Endothelial cell of umbilical vein (primary cell): ENCODE measurements around the gene TMEM205. TPM values are rescaled to one million over a fixed set of nuclear protein-coding genes. Genes with fewer than 3 reads are reported as not detected.

Experiments used
- BruUV-seq: library from RNA; stranded (reverse); fragments of 400-500 nt; replicated peaks from 2 replicates; lab custom pipeline; 2021; lab: Mats Ljungman, UMichigan
- CTCF ChIA-PET: fragments of 300-600, 350-600 bp; sonication (Branson Sonifier 250); formaldehyde crosslinking; loops from one replicate; lab custom pipeline; 2021; ENCODE audit warnings: antibody characterized with exemption, inconsistent platforms; lab: Charles Lee
- POLR2A ChIA-PET: fragments of 300-600, 350-600 bp; sonication (Branson Sonifier 250); formaldehyde crosslinking; loops from one replicate; lab custom pipeline; 2021; ENCODE audit warnings: antibody characterized with exemption, inconsistent platforms; lab: Charles Lee
- DNase-seq: peaks from one replicate; pipeline ENCODE4 v3.0.0-alpha.2; 2011; ENCODE audit warnings: low read depth, low spot score
- FAIRE-seq: peaks from 2 replicates; lab custom pipeline; 2011; peaks lifted over from hg19 to GRCh38; lab: Jason Lieb, UNC
- H2AFZ ChIP-seq: 2 replicates; pipeline ENCODE4 v1.6.0; 2012; ENCODE audit warnings: low read depth, low read length, control low read depth, inconsistent platforms
- H3K27ac ChIP-seq: 2 replicates; pipeline ENCODE4 v1.5.1; 2011; ENCODE audit warnings: low read depth, mild to moderate bottlenecking, control low read depth, low read length, moderate library complexity; ENCODE audit not compliant: insufficient read depth
- H3K27me3 ChIP-seq, 2 experiments: 2 replicates each; pipeline versions ENCODE4 v1.6.0 to v1.6.1; 2011; ENCODE audit warnings: low read length in 2 of 2, mixed read lengths in 1 of 2; ENCODE audit not compliant: control insufficient read depth in 2 of 2, insufficient read depth in 2 of 2
- H3K36me3 ChIP-seq, 2 experiments: 2 replicates in 1 of 2; 3 replicates in 1 of 2; pipeline ENCODE4 v1.5.1; 2011; ENCODE audit warnings: low read length in 2 of 2, mild to moderate bottlenecking in 1 of 2, moderate library complexity in 1 of 2; ENCODE audit not compliant: control insufficient read depth in 2 of 2, insufficient read depth in 2 of 2; ENCODE audit errors: extremely low read depth in 1 of 2
- H3K4me1 ChIP-seq: 3 replicates; pipeline ENCODE4 v1.5.1; 2011; ENCODE audit warnings: mild to moderate bottlenecking, low read length; ENCODE audit not compliant: control insufficient read depth, insufficient read depth; ENCODE audit errors: extremely low read depth
- H3K4me2 ChIP-seq: 2 replicates; pipeline ENCODE4 v1.6.1; 2011; ENCODE audit warnings: low read length, control low read depth, mixed read lengths; ENCODE audit not compliant: insufficient read depth
- H3K4me3 ChIP-seq, 3 experiments: fragments of 200-600 bp in 1 of 3; sonication (generic), shearing (Covaris generic) in 1 of 3; replicated peaks in 1 of 3; 2 replicates each; pipeline ENCODE4 v1.5.1; 2011 to 2016; ENCODE audit warnings: control low read depth in 3 of 3, low read length in 3 of 3, mild to moderate bottlenecking in 2 of 3, inconsistent platforms in 1 of 3, low read depth in 1 of 3, moderate library complexity in 1 of 3; ENCODE audit not compliant: insufficient read depth in 1 of 3
- H3K79me2 ChIP-seq: 2 replicates; pipeline ENCODE4 v1.6.0; 2012; ENCODE audit warnings: low read length, inconsistent platforms; ENCODE audit not compliant: control insufficient read depth, insufficient read depth
- H3K9ac ChIP-seq: replicated peaks from 2 replicates; pipeline ENCODE3; 2011; ENCODE audit warnings: low read length, control low read depth; ENCODE audit not compliant: insufficient read depth; ENCODE audit errors: extremely low read depth
- H3K9me1 ChIP-seq: replicated peaks from 3 replicates; pipeline ENCODE4 v1.6.0; 2011; ENCODE audit warnings: mild to moderate bottlenecking, low read length; ENCODE audit not compliant: control insufficient read depth, insufficient read depth; ENCODE audit errors: extremely low read depth
- H3K9me3 ChIP-seq: replicated peaks from 2 replicates; pipeline ENCODE4 v1.5.1; 2012; ENCODE audit warnings: low read length, inconsistent platforms; ENCODE audit not compliant: control insufficient read depth, insufficient read depth
- H4K20me1 ChIP-seq: replicated peaks from 2 replicates; pipeline ENCODE3; 2011; ENCODE audit warnings: mild to moderate bottlenecking, low read length; ENCODE audit not compliant: control insufficient read depth, insufficient read depth; ENCODE audit errors: extremely low read depth
- CTCF ChIP-seq, 2 donors: IDR thresholded peaks; 1 replicate in 1 of 2; 2 replicates in 1 of 2; pipeline ENCODE4 v1.5.1; 2011; ENCODE audit warnings: low read length in 2 of 2, mild to moderate bottlenecking in 2 of 2, moderate library complexity in 2 of 2, control low read depth in 1 of 2, inconsistent platforms in 1 of 2, low read depth in 1 of 2; ENCODE audit not compliant: insufficient read depth in 1 of 2; ENCODE audit errors: extremely low read depth in 1 of 2
- EZH2 ChIP-seq: IDR thresholded peaks from 2 replicates; pipeline ENCODE4 v1.6.1; 2012; ENCODE audit warnings: borderline replicate concordance, low read depth, mild to moderate bottlenecking, moderate library complexity, low read length, inconsistent platforms; ENCODE audit not compliant: severe bottlenecking
- FOS ChIP-seq: IDR thresholded peaks from 2 replicates; pipeline ENCODE4 v1.6.1; 2011; ENCODE audit warnings: mild to moderate bottlenecking, low read length, moderate library complexity, borderline replicate concordance; ENCODE audit not compliant: insufficient read depth
- GATA2 ChIP-seq: IDR thresholded peaks from 2 replicates; pipeline ENCODE4 v1.7.0; 2011; ENCODE audit warnings: low read depth, mild to moderate bottlenecking, moderate library complexity, mixed read lengths, low read length; ENCODE audit not compliant: insufficient read length, insufficient read depth
- JUN ChIP-seq: IDR thresholded peaks from 2 replicates; pipeline ENCODE4 v1.6.1; 2011; ENCODE audit warnings: borderline replicate concordance, low read depth; ENCODE audit not compliant: insufficient read length, insufficient read depth
- MAX ChIP-seq: IDR thresholded peaks from 2 replicates; pipeline ENCODE4 v1.6.1; 2011; ENCODE audit not compliant: insufficient read depth, insufficient read length
- MYC ChIP-seq: IDR thresholded peaks from one replicate; pipeline ENCODE4 v1.6.1; 2011; ENCODE audit warnings: mild to moderate bottlenecking, low read depth, low read length
- POLR2A ChIP-seq: IDR thresholded peaks from 2 replicates; pipeline ENCODE4 v1.6.1; 2012; ENCODE audit warnings: low read depth, mild to moderate bottlenecking, control low read depth, low read length
- POLR2AphosphoS5 ChIP-seq: IDR thresholded peaks from 2 replicates; pipeline ENCODE4 v1.6.1; 2012; ENCODE audit warnings: low read depth, mild to moderate bottlenecking, control low read depth, low read length, moderate library complexity; ENCODE audit not compliant: insufficient read depth
- dilution Hi-C: fragments of 300-500 bp; cut with MboI; formaldehyde crosslinking; loops from one replicate; pipeline ENCODE4 v1.15.0; 2019; ENCODE audit warnings: low sequenced_read_pairs; ENCODE audit not compliant: extremely low pct_ligation_motif_present
- intact Hi-C: fragments of 100-400 bp; cut with micrococcal nuclease; formaldehyde crosslinking; loops from one replicate; pipeline ENCODE4 v1.10.0; 2022
- polyA plus RNA-seq, 4 experiments: library from polyadenylated mRNA; depleted of rRNA in 3 of 4; stranded (reverse) in 3 of 4; unstranded in 1 of 4; fragments of >200 nt; gene quantifications; 2 replicates each; pipeline versions ENCODE4 v1.2.1 to v1.2.3, GENCODE V29; 2011 to 2012; ENCODE audit warnings: missing spikeins in 1 of 4
- total RNA-seq: library from RNA; stranded (reverse); gene quantifications from 2 replicates; pipeline ENCODE4 v1.2.3, GENCODE V29; 2021

Gene TMEM205
- total and polyA plus RNA-seq, 2 donors (not counting 3 experiments of a cell fraction or from before 2014, with no cell fraction given) = 57.3 to 345 TPM

- dilution Hi-C loops = no loop called here
- ChIA-PET POLR2A (no interaction called here), CTCF (interaction anchor here (0.9 to 2.2 kb wide), 4 partner anchors 19 to 56 kb away, joined by 3 to 10 read pairs (median 4); no protein-coding TSS in a partner anchor)
- Histone ChIP-seq H3K9me3 (no peaks in the 10 kb centered on the region), H3K4me2 (no peak overlapping the region), H3K27ac (no peak overlapping the region), H3K27me3 (no peaks in the 10 kb centered on the region), H3K9me1 (no peaks in the 10 kb centered on the region), H3K9ac (no peak overlapping the region), H3K79me2 (no peaks in the 10 kb centered on the region), H3K36me3 (peaks cover 0 to 14% of the 10 kb centered on the region in 2 experiments), H2AFZ (no peak overlapping the region), H4K20me1 (no peaks in the 10 kb centered on the region), H3K4me1 (peaks cover 7% of the 10 kb centered on the region), H3K4me3 (no peak overlapping the region)
- no peak for DNase-seq
- BruUV-seq = no TSS peak
- no peak for TF ChIP-seq FOS
- TF ChIP-seq MAX = no peak
- TF ChIP-seq MYC = no peak
- no peak for TF ChIP-seq POLR2A
- TF ChIP-seq CTCF (IDR thresholded peaks at IDR 0.05; ENCODE audit: extremely low read depth in 1 of 2, insufficient read depth in 1 of 2, low read depth in 1 of 2, low read length in 2 of 2) = no peak
- TF ChIP-seq POLR2AphosphoS5 = no peak
- TF ChIP-seq JUN = no peak
- no peak for TF ChIP-seq GATA2
- TF ChIP-seq EZH2 = no peak
- intact Hi-C loops = no loop called here
- FAIRE-seq = no peak
Observed at GRCh38 chr19:11325544-11325943, 20.5 kb downstream of the TMEM205 start.
